DND-41 (cell line): ENCODE measurements around the gene PRKAR1B.

Source experiments
- ATAC-seq: fragments of 200-7000 bp; cut with Tn5 transposase; 3 replicates; pipeline ENCODE4 v1.9.1; 2021; ENCODE audit warnings: low read depth; ENCODE audit not compliant: insufficient read depth
- DNase-seq: peaks from one replicate; pipeline ENCODE4 v3.0.0-alpha.2; 2020
- H2AFZ ChIP-seq: 2 replicates; pipeline ENCODE4 v1.6.0; 2012; ENCODE audit warnings: low read depth, low read length
- H3K27ac ChIP-seq: 2 replicates; pipeline ENCODE4 v1.5.1; 2012; ENCODE audit warnings: low read length, inconsistent platforms
- H3K27me3 ChIP-seq: fragments of 200-600 bp; sonication (generic); 2 replicates; pipeline ENCODE4 v1.6.0; 2012; ENCODE audit warnings: low read length, mild to moderate bottlenecking, inconsistent platforms; ENCODE audit not compliant: insufficient read depth, poor library complexity
- H3K36me3 ChIP-seq: 2 replicates; pipeline ENCODE4 v1.5.1; 2012; ENCODE audit warnings: low read length, inconsistent platforms; ENCODE audit not compliant: insufficient read depth
- H3K4me1 ChIP-seq: 2 replicates; pipeline ENCODE4 v1.5.1; 2012; ENCODE audit warnings: mild to moderate bottlenecking, low read length; ENCODE audit not compliant: insufficient read depth
- H3K4me2 ChIP-seq: 2 replicates; pipeline ENCODE4 v1.6.0; 2012; ENCODE audit warnings: mild to moderate bottlenecking, moderate library complexity, low read length, inconsistent platforms; ENCODE audit not compliant: insufficient read depth
- H3K4me3 ChIP-seq, 2 experiments: fragments of 200-600 bp in 1 of 2; shearing (Covaris generic) in 1 of 2; 2 replicates each; pipeline ENCODE4 v1.5.1; 2012 to 2016; ENCODE audit warnings: inconsistent platforms in 2 of 2, low read length in 2 of 2, mild to moderate bottlenecking in 2 of 2, low read depth in 1 of 2, moderate library complexity in 1 of 2
- H3K79me2 ChIP-seq: 2 replicates; pipeline ENCODE4 v1.6.0; 2012; ENCODE audit warnings: low read length, inconsistent platforms; ENCODE audit not compliant: insufficient read depth
- H3K9ac ChIP-seq: 2 replicates; pipeline ENCODE4 v1.6.0; 2012; ENCODE audit warnings: low read depth, mild to moderate bottlenecking, inconsistent platforms, low read length, moderate library complexity
- H3K9me3 ChIP-seq: 2 replicates; pipeline ENCODE4 v1.5.1; 2012; ENCODE audit warnings: low read length, moderate library complexity, mild to moderate bottlenecking, inconsistent platforms; ENCODE audit not compliant: insufficient read depth, severe bottlenecking
- H4K20me1 ChIP-seq: 2 replicates; pipeline ENCODE4 v1.6.0; 2012; ENCODE audit warnings: low read length; ENCODE audit not compliant: insufficient read depth
- EZH2 ChIP-seq: IDR thresholded peaks from 3 replicates; pipeline ENCODE4 v1.6.1; 2012; ENCODE audit warnings: borderline replicate concordance, low read depth, mild to moderate bottlenecking, moderate library complexity, low read length, inconsistent platforms; ENCODE audit not compliant: severe bottlenecking
- TF ChIP-seq, protein P1 (sequence below): IDR thresholded peaks from 2 replicates; pipeline ENCODE4 v1.5.1; 2012; ENCODE audit warnings: borderline replicate concordance, low read length, moderate library complexity, mild to moderate bottlenecking; ENCODE audit not compliant: poor library complexity, severe bottlenecking; ENCODE audit errors: extremely low read depth

The PRKAR1B gene

DNA sequence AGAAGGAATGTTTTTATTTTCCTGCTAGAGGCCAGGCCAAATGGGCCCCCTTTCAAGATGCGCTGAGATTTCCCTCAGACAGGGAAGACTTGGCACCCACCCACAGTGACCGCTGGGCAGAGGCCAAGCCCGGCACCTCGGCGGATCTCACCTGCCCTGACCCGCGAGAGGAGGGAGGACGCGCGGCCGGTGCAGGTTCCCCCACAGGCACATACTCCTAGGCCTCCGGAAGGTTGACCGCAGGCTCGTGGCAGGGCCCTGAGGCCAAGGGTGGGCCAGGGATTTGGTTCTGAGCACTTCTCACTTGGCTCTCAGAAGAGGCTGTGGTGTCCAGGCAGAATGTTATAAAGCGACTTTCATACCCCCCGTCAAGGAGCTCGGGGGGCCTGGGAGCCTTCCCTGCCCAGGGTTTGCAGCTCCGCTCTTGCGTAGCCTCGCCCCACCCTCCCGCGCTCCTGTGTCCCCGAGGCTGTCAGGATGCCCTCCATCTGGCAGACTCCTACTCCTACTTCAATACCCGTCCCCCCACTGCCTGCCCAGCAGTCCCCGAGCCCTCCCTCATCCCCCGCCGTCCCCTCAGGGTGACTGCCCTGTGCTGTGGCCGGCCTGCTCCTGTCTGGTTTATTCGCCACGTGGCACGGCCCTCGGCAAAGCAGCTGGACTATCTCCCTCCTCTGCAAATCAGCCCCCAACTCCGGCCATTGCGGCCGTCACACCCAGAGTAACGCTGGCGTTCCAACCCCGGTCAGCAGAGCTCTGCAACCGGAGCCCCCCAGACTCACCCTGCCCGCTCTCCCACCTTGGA is 156.9 kb downstream of the PRKAR1B start:
- no peak overlapping the region for H2AFZ ChIP-seq
- peaks cover 8% of the 10 kb centered on the region for H3K79me2 ChIP-seq
- peaks cover 6% of the 10 kb centered on the region; the same call in 1 of the 2 replicates for H4K20me1 ChIP-seq
- H3K27ac ChIP-seq: no peak overlapping the region
- H3K9me3 ChIP-seq: no peaks in the 10 kb centered on the region
- ATAC-seq (no peak), DNase-seq (no peak)
- H3K4me2 ChIP-seq: no peak overlapping the region
- peaks cover 45% of the 10 kb centered on the region for H3K36me3 ChIP-seq
- TF ChIP-seq EZH2: no peak
- TF ChIP-seq, protein P1, sequence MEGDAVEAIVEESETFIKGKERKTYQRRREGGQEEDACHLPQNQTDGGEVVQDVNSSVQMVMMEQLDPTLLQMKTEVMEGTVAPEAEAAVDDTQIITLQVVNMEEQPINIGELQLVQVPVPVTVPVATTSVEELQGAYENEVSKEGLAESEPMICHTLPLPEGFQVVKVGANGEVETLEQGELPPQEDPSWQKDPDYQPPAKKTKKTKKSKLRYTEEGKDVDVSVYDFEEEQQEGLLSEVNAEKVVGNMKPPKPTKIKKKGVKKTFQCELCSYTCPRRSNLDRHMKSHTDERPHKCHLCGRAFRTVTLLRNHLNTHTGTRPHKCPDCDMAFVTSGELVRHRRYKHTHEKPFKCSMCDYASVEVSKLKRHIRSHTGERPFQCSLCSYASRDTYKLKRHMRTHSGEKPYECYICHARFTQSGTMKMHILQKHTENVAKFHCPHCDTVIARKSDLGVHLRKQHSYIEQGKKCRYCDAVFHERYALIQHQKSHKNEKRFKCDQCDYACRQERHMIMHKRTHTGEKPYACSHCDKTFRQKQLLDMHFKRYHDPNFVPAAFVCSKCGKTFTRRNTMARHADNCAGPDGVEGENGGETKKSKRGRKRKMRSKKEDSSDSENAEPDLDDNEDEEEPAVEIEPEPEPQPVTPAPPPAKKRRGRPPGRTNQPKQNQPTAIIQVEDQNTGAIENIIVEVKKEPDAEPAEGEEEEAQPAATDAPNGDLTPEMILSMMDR: no peak
- no peak overlapping the region for H3K9ac ChIP-seq
- H3K4me1 ChIP-seq: no peaks in the 10 kb centered on the region
- H3K4me3 ChIP-seq: no peak overlapping the region
- H3K27me3 ChIP-seq: no peaks in the 10 kb centered on the region

DNA sequence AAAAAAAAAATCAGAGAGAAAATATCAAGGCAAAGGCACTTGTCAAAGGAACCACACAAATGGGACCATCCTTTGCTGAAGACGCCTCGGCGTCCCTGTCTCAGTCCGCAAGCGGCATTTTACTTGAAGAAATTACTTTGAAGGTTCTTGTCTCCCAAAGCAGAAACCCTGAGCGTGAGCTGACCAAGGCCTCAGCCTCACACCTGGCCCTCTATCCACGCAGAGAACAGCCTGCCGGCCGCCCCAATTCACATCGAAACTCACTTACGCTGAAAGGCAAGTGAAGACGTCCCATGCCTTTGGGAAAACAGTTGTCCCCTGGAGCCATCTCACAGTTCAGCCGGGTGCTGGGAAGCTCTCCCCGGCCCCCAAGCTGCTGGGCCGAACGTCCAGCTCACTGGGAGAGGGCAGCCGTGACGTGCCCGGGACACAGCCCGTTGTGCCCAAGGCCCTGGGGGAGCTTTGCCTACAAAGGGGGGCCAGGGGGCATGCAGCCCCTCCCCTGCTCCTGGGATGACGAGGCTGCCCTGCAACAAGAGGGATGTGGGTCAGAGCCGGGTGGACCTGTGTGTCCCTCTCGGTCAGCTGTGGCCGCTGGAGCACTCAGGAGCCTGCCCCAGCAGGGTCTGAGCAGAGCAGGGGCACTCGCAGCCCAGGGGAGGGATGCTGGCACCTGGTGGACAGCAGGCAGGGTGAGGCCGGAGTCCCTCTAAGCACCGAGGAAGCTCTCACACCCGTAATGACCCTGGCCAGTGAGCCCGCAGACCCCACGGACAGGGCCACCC is 157.8 kb downstream of the PRKAR1B start:
- Histone ChIP-seq H3K79me2 (peaks cover 8% of the 10 kb centered on the region), H3K36me3 (peaks cover 45% of the 10 kb centered on the region), H3K4me2 (no peak overlapping the region), H3K9me3 (no peaks in the 10 kb centered on the region), H3K9ac (no peak overlapping the region), H4K20me1 (peaks cover 9% of the 10 kb centered on the region), H2AFZ (no peak overlapping the region), H3K27ac (no peak overlapping the region), H3K4me3 (no peak overlapping the region), H3K4me1 (no peaks in the 10 kb centered on the region), H3K27me3 (no peaks in the 10 kb centered on the region)
- ATAC-seq (no peak), DNase-seq (no peak)
- no peak for TF ChIP-seq EZH2
- TF ChIP-seq, protein P1: no peak

DNA sequence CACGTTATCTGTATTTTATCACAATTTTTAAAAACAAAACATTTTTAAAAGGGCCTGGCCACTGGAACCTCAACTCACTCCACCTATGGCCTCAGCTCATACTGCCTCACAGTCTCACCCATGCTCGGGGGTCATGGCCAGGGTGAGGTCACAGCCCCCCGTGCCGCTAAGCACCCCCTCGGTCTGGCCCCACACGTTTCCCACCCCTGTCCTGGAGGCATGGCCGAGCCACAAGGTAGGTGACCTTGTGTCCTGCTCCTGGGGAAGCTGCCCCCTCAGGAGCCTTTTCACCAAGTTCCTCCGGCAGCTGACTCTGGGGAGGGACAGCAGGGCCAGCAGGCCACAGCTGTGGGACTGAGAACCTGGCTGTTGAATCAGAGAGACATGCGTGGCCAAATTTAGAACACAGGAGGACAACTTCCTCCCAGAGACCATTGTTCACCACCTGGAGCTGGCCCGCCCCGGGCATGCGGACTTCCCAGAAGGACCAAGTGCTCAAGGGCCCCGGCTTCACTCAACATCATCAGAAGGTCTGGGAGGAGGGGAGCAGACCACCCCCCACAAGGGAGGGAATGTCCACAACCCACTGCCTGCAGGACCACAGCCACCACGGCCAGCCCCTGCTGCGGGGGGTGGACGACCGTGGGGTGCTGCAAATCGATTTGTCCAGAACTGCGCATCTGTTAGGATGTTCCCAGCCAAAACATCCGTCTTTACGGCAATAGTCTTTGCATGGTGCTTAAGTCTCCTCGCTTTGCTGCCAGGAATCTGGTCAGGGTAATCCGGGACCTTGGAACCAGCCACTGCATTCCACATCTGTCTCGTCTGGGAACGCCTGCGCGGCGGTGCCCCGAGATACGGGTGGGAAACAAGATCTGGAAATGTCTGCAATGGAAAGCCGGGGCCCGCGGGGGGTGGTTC is 158.8 kb downstream of the PRKAR1B start:
- TF ChIP-seq, protein P1: no peak
- TF ChIP-seq EZH2: no peak
- no peak overlapping the region for H2AFZ ChIP-seq
- H3K9me3 ChIP-seq: no peaks in the 10 kb centered on the region
- peaks cover 17% of the 10 kb centered on the region for H4K20me1 ChIP-seq
- peaks cover 39% of the 10 kb centered on the region for H3K36me3 ChIP-seq
- H3K4me1 ChIP-seq: no peaks in the 10 kb centered on the region
- H3K27ac ChIP-seq: no peak overlapping the region
- DNase-seq (no peak), ATAC-seq (no peak)
- no peak overlapping the region for H3K9ac ChIP-seq
- H3K79me2 ChIP-seq: peaks cover 8% of the 10 kb centered on the region
- no peaks in the 10 kb centered on the region for H3K27me3 ChIP-seq
- H3K4me2 ChIP-seq: no peak overlapping the region
- no peak overlapping the region for H3K4me3 ChIP-seq
